Body of pancreas (tissue), 4 donors: ENCODE results near the gene DDX1.

ENCODE experiments used
- CTCF ChIP-seq, 7 experiments: fragments of 450-650 bp in 4 of 7; fragments of 200-600 bp in 3 of 7; sonication (generic) in 3 of 7; IDR thresholded peaks; one replicate each; pipeline ENCODE4 v1.5.1; 2016 to 2019; ENCODE audit warnings: antibody characterized with exemption in 7 of 7
- POLR2A ChIP-seq, 3 donors: fragments of 450-650 bp; IDR thresholded peaks; one replicate each; pipeline ENCODE4 v1.6.1; 2016; ENCODE audit warnings: antibody characterized with exemption in 3 of 3, mild to moderate bottlenecking in 2 of 3

GRCh38 chr2:15563227-15564100 is 28.2 kb upstream of the DDX1 start:
- TF ChIP-seq CTCF (IDR thresholded peaks at IDR 0.05), result no peak
- TF ChIP-seq POLR2A (IDR thresholded peaks at IDR 0.05), result no peak
